ENCODE data around the gene CSF1R.

The CSF1R gene

GRCh38 chr5:150085950-150086715 is at the start of gene CSF1R:
Gene CSF1R (minus strand): TSS chr5:150086554. CDS start chr5:150086427, 127 bp downstream.
- DNase-seq (ENCODE audit: low read depth, low spot score): no peak

- no peak for DNase-seq (ENCODE audit: low read depth, low spot score)
Measured at GRCh38 chr5:150135557-150136304, 49.4 kb upstream of the CSF1R start.

GRCh38 chr5:150134198-150134588 is 47.8 kb upstream of the CSF1R start:
- no peak for DNase-seq (ENCODE audit: low read depth, low spot score)

- no peak for DNase-seq (ENCODE audit: low read depth, low spot score)
Measured at GRCh38 chr5:150133581-150134197, 47.3 kb upstream of the CSF1R start.

- no peak for DNase-seq (ENCODE audit: low read depth, low spot score)
Measured at GRCh38 chr5:150132740-150133139, 46.4 kb upstream of the CSF1R start.

GRCh38 chr5:150131978-150132694 is 45.8 kb upstream of the CSF1R start:
- DNase-seq (ENCODE audit: low read depth, low spot score): no peak

GRCh38 chr5:150131461-150131860 is 45.1 kb upstream of the CSF1R start:
- DNase-seq (ENCODE audit: low read depth, low spot score): no peak

- DNase-seq (ENCODE audit: low read depth, low spot score): no peak
Measured at GRCh38 chr5:150130493-150130922, 44.2 kb upstream of the CSF1R start.

- peak; percentile 80 for DNase-seq (ENCODE audit: low read depth, low spot score)
Measured at GRCh38 chr5:150129813-150130492, 43.6 kb upstream of the CSF1R start.

- DNase-seq (ENCODE audit: low read depth, low spot score): no peak
Measured at GRCh38 chr5:150129454-150129812, 43.1 kb upstream of the CSF1R start.

- DNase-seq (ENCODE audit: low read depth, low spot score): no peak
Measured at GRCh38 chr5:150126921-150127265, 40.5 kb upstream of the CSF1R start.

GRCh38 chr5:150126199-150126920 is 40.0 kb upstream of the CSF1R start:
- no peak for DNase-seq (ENCODE audit: low read depth, low spot score)

- no peak for DNase-seq (ENCODE audit: low read depth, low spot score)
Measured at GRCh38 chr5:150125334-150125733, 39.0 kb upstream of the CSF1R start.

GRCh38 chr5:150124596-150124995 is 38.2 kb upstream of the CSF1R start:
- DNase-seq (ENCODE audit: low read depth, low spot score): no peak

GRCh38 chr5:150124111-150124557 is 37.8 kb upstream of the CSF1R start:
- no peak for DNase-seq (ENCODE audit: low read depth, low spot score)

- no peak for DNase-seq (ENCODE audit: low read depth, low spot score)
Measured at GRCh38 chr5:150123542-150123941, 37.2 kb upstream of the CSF1R start.

- DNase-seq (ENCODE audit: low read depth, low spot score): no peak
Measured at GRCh38 chr5:150122536-150123481, 36.5 kb upstream of the CSF1R start.

- no peak for DNase-seq (ENCODE audit: low read depth, low spot score)
Measured at GRCh38 chr5:150122158-150122510, 35.8 kb upstream of the CSF1R start.

- DNase-seq (ENCODE audit: low read depth, low spot score): no peak
Measured at GRCh38 chr5:150121448-150122157, 35.2 kb upstream of the CSF1R start.
